Testis (tissue), 3 donors: Measurements from ENCODE around the gene TST. TPM values are rescaled to one million over a fixed set of nuclear protein-coding genes. Genes with fewer than 3 reads are reported as not detected.

Source experiments
- DNase-seq: peaks from one replicate; pipeline ENCODE4 v3.0.0-alpha.2; 2019
- H3K27ac ChIP-seq, 2 donors: fragments of 200-600 bp; sonication (generic); one replicate each; pipeline ENCODE4 v1.5.1; 2019
- H3K27me3 ChIP-seq: fragments of 200-600 bp; sonication (generic); one replicate; pipeline ENCODE4 v1.5.1; 2019
- H3K36me3 ChIP-seq: fragments of 200-600 bp; sonication (generic); one replicate; pipeline ENCODE4 v1.5.1; 2017; ENCODE audit warnings: low read depth; ENCODE audit errors: missing control alignments
- H3K4me1 ChIP-seq: fragments of 200-600 bp; sonication (generic); one replicate; pipeline ENCODE4 v1.5.1; 2019
- H3K4me3 ChIP-seq, 2 donors: fragments of 200-600 bp; sonication (generic); one replicate each; pipeline ENCODE4 v1.5.1; 2017 to 2019
- H3K9me3 ChIP-seq: fragments of 200-600 bp; sonication (generic); one replicate; pipeline ENCODE4 v1.5.1; 2017
- POLR2A ChIP-seq: fragments of 450-650 bp; IDR thresholded peaks from one replicate; pipeline ENCODE4 v1.6.1; 2017; ENCODE audit warnings: antibody characterized with exemption, mild to moderate bottlenecking, moderate library complexity
- WGBS, 2 donors: methylation state at CpG; one replicate each; pipeline ENCODE4 v1.1.5; 2018; 5-methylcytosine and 5-hydroxymethylcytosine counted together
- intact Hi-C: fragments of 100-400 bp; cut with DNase I; formaldehyde crosslinking; loops from one replicate; pipeline ENCODE4 v1.15.1; 2023; ENCODE audit warnings: low total_unique reads
- polyA plus RNA-seq: library from polyadenylated mRNA; stranded (reverse); fragments of 350-450 nt; fragmentation: Illumina TruSeq; extraction: RNeasy Lipid Tissue Mini Kit (QIAGEN cat#74804); gene quantifications from one replicate; pipeline ENCODE4 v1.2.3, GENCODE V29; 2014; ENCODE audit warnings: low read depth, low replicate concordance; ENCODE audit not compliant: insufficient read depth
- total RNA-seq, 2 donors: library from RNA; depleted of rRNA; stranded (reverse); fragments of >200 nt; gene quantifications; one replicate each; pipeline ENCODE4 v1.2.3, GENCODE V29; 2016
- TF ChIP-seq, protein P1 (sequence below), 3 experiments: fragments of 450-650 bp in 2 of 3; fragments of 200-600 bp in 1 of 3; sonication (generic) in 1 of 3; IDR thresholded peaks; one replicate each; pipeline ENCODE4 v1.5.1; 2016 to 2019; ENCODE audit warnings: antibody characterized with exemption in 3 of 3, mild to moderate bottlenecking in 2 of 3, moderate library complexity in 1 of 3

TST gene
- total and polyA plus RNA-seq, 3 donors from 2014 or later: 18.0 to 20.9 (median 18.2) TPM

- H3K27ac ChIP-seq: no peak overlapping the region
- TF ChIP-seq, protein P1, sequence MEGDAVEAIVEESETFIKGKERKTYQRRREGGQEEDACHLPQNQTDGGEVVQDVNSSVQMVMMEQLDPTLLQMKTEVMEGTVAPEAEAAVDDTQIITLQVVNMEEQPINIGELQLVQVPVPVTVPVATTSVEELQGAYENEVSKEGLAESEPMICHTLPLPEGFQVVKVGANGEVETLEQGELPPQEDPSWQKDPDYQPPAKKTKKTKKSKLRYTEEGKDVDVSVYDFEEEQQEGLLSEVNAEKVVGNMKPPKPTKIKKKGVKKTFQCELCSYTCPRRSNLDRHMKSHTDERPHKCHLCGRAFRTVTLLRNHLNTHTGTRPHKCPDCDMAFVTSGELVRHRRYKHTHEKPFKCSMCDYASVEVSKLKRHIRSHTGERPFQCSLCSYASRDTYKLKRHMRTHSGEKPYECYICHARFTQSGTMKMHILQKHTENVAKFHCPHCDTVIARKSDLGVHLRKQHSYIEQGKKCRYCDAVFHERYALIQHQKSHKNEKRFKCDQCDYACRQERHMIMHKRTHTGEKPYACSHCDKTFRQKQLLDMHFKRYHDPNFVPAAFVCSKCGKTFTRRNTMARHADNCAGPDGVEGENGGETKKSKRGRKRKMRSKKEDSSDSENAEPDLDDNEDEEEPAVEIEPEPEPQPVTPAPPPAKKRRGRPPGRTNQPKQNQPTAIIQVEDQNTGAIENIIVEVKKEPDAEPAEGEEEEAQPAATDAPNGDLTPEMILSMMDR (IDR thresholded peaks at IDR 0.05): no peak
- no peak for TF ChIP-seq POLR2A
- intact Hi-C loops: no loop called here
- no peak overlapping the region for H3K4me3 ChIP-seq
- no peaks in the 10 kb centered on the region for H3K36me3 ChIP-seq
- no peaks in the 10 kb centered on the region for H3K9me3 ChIP-seq
- no peaks in the 10 kb centered on the region for H3K4me1 ChIP-seq
- no peak for DNase-seq
- 63 to 69% methylated on average over 14 to 16 of the region's 16 CpGs for WGBS, 2 donors
- no peaks in the 10 kb centered on the region for H3K27me3 ChIP-seq
These were observed 37.9 kb downstream of the TST start for GRCh38 chr22:36981247-36981775.

DNA sequence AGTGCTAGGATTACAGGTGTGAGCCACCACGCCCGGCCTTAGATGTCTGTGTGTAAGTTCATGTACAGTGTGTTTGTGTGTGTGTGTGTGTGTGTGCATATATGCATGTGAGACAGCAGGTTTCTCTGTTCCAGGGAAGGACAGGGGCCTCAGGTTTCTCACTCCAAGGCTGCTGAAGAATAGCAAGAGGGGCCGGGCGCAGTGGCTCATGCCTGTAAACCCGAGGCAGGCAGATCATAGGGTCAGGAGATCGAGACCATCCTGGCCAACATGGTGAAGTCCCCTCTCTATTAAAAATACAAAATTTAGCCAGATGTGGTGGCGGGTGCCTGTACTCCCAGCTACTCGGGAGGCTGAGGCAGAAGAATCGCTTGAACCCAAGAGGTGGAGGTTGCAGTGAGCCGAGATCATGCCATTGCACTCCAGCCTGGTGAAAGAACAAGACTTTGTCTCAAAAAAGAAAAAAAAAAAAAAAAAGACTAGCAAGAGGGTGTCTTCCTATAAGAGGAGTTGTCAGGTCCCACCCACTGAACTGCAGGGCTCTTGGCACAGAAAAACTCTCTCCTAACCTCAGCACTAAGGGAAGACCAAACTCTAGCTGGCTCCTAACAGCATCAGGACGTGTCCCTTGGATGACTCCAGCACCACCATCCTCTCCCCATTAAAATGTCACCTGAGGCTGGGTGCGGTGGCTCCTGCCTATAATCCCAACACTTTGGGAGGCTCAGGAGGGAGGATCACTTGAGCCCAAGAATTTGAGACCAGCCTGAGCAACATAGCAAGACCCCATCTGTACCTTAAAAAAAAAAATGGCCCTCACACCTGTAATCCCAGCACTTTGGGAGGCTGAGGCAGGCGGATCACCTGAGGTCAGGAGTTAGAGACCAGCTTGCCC lies 40.0 kb downstream of the TST start:
- intact Hi-C loops: loop anchor here (10.0 kb wide), 1 partner anchor 104 kb away; no protein-coding TSS in a partner anchor
- no peaks in the 10 kb centered on the region for H3K36me3 ChIP-seq
- H3K27me3 ChIP-seq: no peaks in the 10 kb centered on the region
- H3K27ac ChIP-seq: no peak overlapping the region
- no peaks in the 10 kb centered on the region for H3K9me3 ChIP-seq
- H3K4me3 ChIP-seq: no peak overlapping the region
- DNase-seq: no peak
- no peak for TF ChIP-seq POLR2A
- TF ChIP-seq, protein P1 (IDR thresholded peaks at IDR 0.05): no peak
- H3K4me1 ChIP-seq: no peaks in the 10 kb centered on the region
- WGBS, 2 donors: 89 to 95% methylated on average over 12 to 13 of the region's 13 CpGs

DNA sequence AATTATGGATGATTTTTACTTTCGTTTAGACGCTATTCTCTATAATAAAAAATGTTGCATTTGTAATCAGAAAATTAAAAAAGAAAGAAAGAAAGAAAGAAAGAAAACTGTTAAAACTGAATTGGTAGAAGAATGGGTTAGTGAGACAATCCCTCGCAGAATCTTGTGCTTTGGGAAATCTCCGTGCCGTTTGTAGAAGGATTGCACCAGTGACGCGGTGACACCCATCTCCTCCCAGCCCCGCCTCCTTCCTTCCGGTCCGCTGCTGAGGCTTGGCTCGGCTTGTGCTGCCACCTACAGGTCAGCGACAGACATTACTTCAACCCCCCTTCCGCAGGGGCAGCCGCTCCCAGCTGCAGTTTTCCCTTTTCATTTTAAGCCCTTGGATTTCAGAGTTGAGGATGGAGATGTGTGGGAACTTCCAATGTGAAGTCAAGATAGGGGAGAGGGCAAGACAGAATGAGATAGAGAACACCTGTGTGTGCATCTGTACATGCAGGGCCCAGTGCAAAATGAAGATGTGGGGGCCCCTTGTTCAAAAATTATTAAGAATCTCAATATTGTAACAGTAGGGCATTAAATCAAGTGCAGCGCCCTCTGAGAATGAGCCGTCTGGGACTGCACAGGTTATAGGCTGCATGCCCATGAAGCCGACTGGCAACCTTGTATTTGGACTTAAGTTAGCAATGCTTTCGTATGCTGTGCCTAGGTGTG lies 41.1 kb downstream of the TST start:
- 10 to 12% methylated on average over 18 of the region's 18 CpGs for WGBS, 2 donors

DNA sequence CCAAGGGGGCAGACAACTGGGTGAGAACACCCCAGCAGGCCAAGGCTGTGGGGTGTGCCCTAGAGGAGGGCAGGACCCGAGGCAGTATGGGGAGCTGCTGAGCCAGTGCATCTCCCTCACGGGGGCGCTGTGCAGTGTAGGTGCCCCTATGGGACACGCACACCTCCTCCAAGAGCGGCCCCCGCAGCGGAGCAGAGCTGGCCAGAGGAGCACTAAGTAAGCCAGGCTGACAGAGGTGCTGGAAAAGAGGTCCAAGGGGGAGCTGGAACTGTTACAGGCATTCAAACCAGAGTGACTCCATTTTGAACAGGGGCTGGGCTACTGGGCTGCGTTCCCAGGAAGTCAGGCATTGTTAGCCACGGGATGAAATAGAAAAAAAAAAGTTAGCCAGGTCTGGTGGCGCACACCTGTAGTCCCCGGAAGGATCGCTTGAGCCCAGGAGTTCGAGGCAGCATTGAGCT lies 41.8 kb downstream of the TST start:
- Histone ChIP-seq H3K9me3 (no peaks in the 10 kb centered on the region), H3K4me3 (peak overlapping the region; percentile 17 to 42), H3K27me3 (no peaks in the 10 kb centered on the region), H3K27ac (no peak overlapping the region), H3K36me3 (no peaks in the 10 kb centered on the region), H3K4me1 (no peaks in the 10 kb centered on the region)
- intact Hi-C loops: loop anchor here (10.0 kb wide), 1 partner anchor 103 kb away; no protein-coding TSS in a partner anchor
- no peak for TF ChIP-seq POLR2A
- TF ChIP-seq, protein P1 (IDR thresholded peaks at IDR 0.05): peak in 2 of 3 experiments; percentile 14 to 22
- peak; percentile 81 for DNase-seq
- 17 to 25% methylated on average over 13 of the region's 13 CpGs for WGBS, 2 donors

More for the DNA sequence above, 41.1 kb downstream of the TST start:
- peak overlapping the region; percentile 17 to 42 for H3K4me3 ChIP-seq
- H3K4me1 ChIP-seq: no peaks in the 10 kb centered on the region
- peak; percentile 95 for DNase-seq
- H3K36me3 ChIP-seq: no peaks in the 10 kb centered on the region
- no peak for TF ChIP-seq POLR2A
- TF ChIP-seq, protein P1 (IDR thresholded peaks at IDR 0.05): peak; percentile 79 to 93 (median 89)
- H3K27me3 ChIP-seq: no peaks in the 10 kb centered on the region
- H3K9me3 ChIP-seq: no peaks in the 10 kb centered on the region
- H3K27ac ChIP-seq: no peak overlapping the region
- intact Hi-C loops: loop anchor here (10.0 kb wide), 1 partner anchor 103 kb away; no protein-coding TSS in a partner anchor
